AG04450 (cell line): Measurements from ENCODE around the gene AKAP6. TPM values are rescaled to one million over a fixed set of nuclear protein-coding genes. Genes with fewer than 3 reads are reported as not detected.

Experiments used
- CTCF ChIA-PET: fragments of 300-600, 350-600 bp; formaldehyde crosslinking; extraction: SDS; loops from one replicate; lab custom pipeline; 2022; ENCODE audit warnings: antibody characterized with exemption, inconsistent platforms; lab: Charles Lee
- POLR2A ChIA-PET: fragments of 350-600 bp; formaldehyde crosslinking; extraction: SDS; loops from one replicate; lab custom pipeline; 2021; ENCODE audit warnings: antibody characterized with exemption, inconsistent platforms; lab: Yijun Ruan, JAX
- DNase-seq: peaks from one replicate; pipeline ENCODE4 v3.0.0-alpha.2; 2011; ENCODE audit warnings: low read depth, low spot score
- H3K27ac ChIP-seq: one replicate; pipeline ENCODE4 v1.5.1; 2012; ENCODE audit warnings: low read depth, low read length, control low read depth
- H3K27me3 ChIP-seq: one replicate; pipeline ENCODE4 v1.6.0; 2012; ENCODE audit warnings: low read length; ENCODE audit not compliant: control insufficient read depth, insufficient read depth
- H3K4me3 ChIP-seq: 2 replicates; pipeline ENCODE4 v1.5.1; 2011; ENCODE audit warnings: mild to moderate bottlenecking, low read depth, low read length, control low read depth
- H3K9me3 ChIP-seq: 2 replicates; pipeline ENCODE4 v1.5.1; 2012; ENCODE audit warnings: low read length; ENCODE audit not compliant: control insufficient read depth, insufficient read depth
- CTCF ChIP-seq: IDR thresholded peaks from 2 replicates; pipeline ENCODE4 v1.5.1; 2011; ENCODE audit warnings: low read depth, low read length, control low read depth, inconsistent platforms
- polyA plus RNA-seq: library from polyadenylated mRNA; depleted of rRNA; stranded (reverse); fragments of >200 nt; gene quantifications from 2 replicates; pipeline ENCODE4 v1.2.3, GENCODE V29; 2011

The AKAP6 gene
- polyA plus RNA-seq, 1 experiment: 0.78 TPM

- ChIA-PET CTCF (no interaction called here), POLR2A (no interaction called here)
- no peak for TF ChIP-seq CTCF
- no peak overlapping the region for H3K27ac ChIP-seq
- H3K27me3 ChIP-seq: no peaks in the 10 kb centered on the region
- H3K9me3 ChIP-seq: no peaks in the 10 kb centered on the region
- no peak for DNase-seq
- no peak overlapping the region for H3K4me3 ChIP-seq
Measured at GRCh38 chr14:32662211-32662610, 333.1 kb downstream of the AKAP6 start.

DNA sequence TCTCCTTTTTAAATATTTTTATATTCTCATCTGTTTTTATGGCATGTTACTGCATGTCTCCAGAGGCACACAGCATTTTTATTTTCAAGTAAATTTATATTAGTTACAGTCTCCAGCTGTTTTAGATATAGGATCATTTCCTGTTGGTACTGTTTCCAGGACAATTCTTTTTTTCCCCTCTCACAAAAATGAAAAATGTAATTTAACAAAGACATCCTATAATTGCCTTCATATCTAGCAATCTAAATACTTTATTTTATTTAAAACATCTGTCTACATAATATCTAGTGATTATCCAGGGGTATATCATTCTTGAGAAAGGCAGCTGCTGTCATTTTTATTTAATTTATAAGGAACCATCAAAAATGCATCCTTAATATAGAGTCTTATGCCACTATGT is 337.2 kb downstream of the AKAP6 start:
- no peak for TF ChIP-seq CTCF
- POLR2A ChIA-PET: no interaction called here
- CTCF ChIA-PET: no interaction called here

GRCh38 chr14:32667287-32667686 is 338.2 kb downstream of the AKAP6 start:
- CTCF ChIA-PET: no interaction called here
- no peak for TF ChIP-seq CTCF
- H3K4me3 ChIP-seq: no peak overlapping the region
- no peak for DNase-seq
- H3K27ac ChIP-seq: no peak overlapping the region
- no peaks in the 10 kb centered on the region; the same call in 1 of the 2 replicates for H3K9me3 ChIP-seq
- H3K27me3 ChIP-seq: no peaks in the 10 kb centered on the region
- POLR2A ChIA-PET: no interaction called here

More for the DNA sequence above, 337.2 kb downstream of the AKAP6 start:
- Histone ChIP-seq H3K27me3 (no peaks in the 10 kb centered on the region), H3K9me3 (no peaks in the 10 kb centered on the region), H3K4me3 (no peak overlapping the region), H3K27ac (no peak overlapping the region)
- DNase-seq: no peak

DNA sequence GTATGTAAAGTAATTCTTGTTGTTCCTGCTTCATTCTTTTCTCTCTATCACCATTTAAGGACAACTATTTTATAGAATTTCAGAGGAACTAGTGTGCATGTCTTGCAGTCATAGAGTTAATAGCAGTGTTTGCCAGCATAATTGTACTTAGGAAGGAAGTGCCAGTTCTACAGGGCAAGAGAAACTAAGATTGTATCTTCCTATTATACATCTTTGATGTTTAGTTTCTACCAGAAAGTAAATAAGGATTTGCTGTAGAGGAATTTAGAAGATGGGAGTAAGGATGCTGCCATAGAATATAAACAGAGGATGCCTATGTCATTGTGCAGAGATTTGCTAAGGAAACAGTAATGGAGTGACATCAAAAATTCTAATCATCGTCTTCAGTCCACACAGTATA is 338.7 kb downstream of the AKAP6 start:
- Histone ChIP-seq H3K27ac (no peak overlapping the region), H3K4me3 (no peak overlapping the region), H3K27me3 (no peaks in the 10 kb centered on the region), H3K9me3 (no peaks in the 10 kb centered on the region; the same call in 1 of the 2 replicates)
- ChIA-PET CTCF (no interaction called here), POLR2A (no interaction called here)
- no peak for DNase-seq
- no peak for TF ChIP-seq CTCF

DNA sequence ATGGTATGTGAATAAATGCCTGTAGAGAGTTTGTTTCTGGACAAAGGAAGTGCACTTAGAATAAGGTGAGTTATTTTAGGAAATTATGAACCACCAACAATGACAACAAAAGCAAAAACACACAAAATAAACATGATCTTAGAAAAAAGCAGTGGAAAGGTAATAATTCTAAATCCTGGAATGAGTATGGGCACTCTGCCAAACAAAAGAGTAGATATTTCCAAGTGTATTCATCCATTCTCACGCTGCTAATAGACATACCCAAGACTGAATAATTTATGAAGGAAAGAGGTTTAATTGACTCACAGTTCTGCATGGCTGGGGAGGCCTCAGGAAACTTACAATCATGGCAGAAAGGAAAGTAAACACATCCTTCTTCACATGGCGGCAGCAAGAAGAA is 340.3 kb downstream of the AKAP6 start:
- CTCF ChIA-PET: interaction anchor here (0.7 kb wide), 1 partner anchor 15 kb away, joined by 3 read pairs; no protein-coding TSS in a partner anchor
- POLR2A ChIA-PET: no interaction called here

More for the DNA sequence above, 340.3 kb downstream of the AKAP6 start:
- H3K27ac ChIP-seq: no peak overlapping the region
- DNase-seq: no peak
- H3K9me3 ChIP-seq: no peaks in the 10 kb centered on the region; the same call in 1 of the 2 replicates
- H3K27me3 ChIP-seq: no peaks in the 10 kb centered on the region
- no peak overlapping the region for H3K4me3 ChIP-seq
- no peak for TF ChIP-seq CTCF
